ENCODE data around the gene MISP3. TPM values are rescaled to one million over a fixed set of nuclear protein-coding genes. Genes with fewer than 3 reads are reported as not detected.

MISP3 gene
- total RNA-seq, 1 donor from 2014 or later: 0.79 TPM

GRCh38 chr19:14091081-14091812 is 18.7 kb downstream of the MISP3 start:
- H3K4me2 ChIP-seq (ENCODE audit: low read length): peak overlapping the region; percentile 93
- peaks cover 11% of the 10 kb centered on the region for H4K20me1 ChIP-seq (ENCODE audit: insufficient read depth, low read length)
- H3K79me2 ChIP-seq (ENCODE audit: insufficient read depth, low read length): no peaks in the 10 kb centered on the region
- H3K9me3 ChIP-seq (ENCODE audit: insufficient read depth, low read depth, low read length): peaks cover 7% of the 10 kb centered on the region
- peak overlapping the region; percentile 61 for H2AFZ ChIP-seq (ENCODE audit: low read depth, low read length)
- Mint-ChIP-seq H3K4me3 (ENCODE audit: unreplicated experiment) (peak overlapping the region; percentile 98), H3K36me3 (ENCODE audit: low read depth, unreplicated experiment) (peaks cover 18% of the 10 kb centered on the region), H3K27ac (ENCODE audit: unreplicated experiment) (peak overlapping the region; percentile 93), H3K4me1 (ENCODE audit: low read depth, unreplicated experiment) (peaks cover 5% of the 10 kb centered on the region), H3K9me3 (ENCODE audit: unreplicated experiment) (peaks cover 9% of the 10 kb centered on the region), H3K27me3 (ENCODE audit: low read depth, unreplicated experiment) (no peaks in the 10 kb centered on the region)
- peak; percentile 55 for DNase-seq (ENCODE audit: low read depth)
- peak overlapping the region; percentile 70 for H3K9ac ChIP-seq (ENCODE audit: low read length)
- no peak for FAIRE-seq
- TF ChIP-seq, protein P1, sequence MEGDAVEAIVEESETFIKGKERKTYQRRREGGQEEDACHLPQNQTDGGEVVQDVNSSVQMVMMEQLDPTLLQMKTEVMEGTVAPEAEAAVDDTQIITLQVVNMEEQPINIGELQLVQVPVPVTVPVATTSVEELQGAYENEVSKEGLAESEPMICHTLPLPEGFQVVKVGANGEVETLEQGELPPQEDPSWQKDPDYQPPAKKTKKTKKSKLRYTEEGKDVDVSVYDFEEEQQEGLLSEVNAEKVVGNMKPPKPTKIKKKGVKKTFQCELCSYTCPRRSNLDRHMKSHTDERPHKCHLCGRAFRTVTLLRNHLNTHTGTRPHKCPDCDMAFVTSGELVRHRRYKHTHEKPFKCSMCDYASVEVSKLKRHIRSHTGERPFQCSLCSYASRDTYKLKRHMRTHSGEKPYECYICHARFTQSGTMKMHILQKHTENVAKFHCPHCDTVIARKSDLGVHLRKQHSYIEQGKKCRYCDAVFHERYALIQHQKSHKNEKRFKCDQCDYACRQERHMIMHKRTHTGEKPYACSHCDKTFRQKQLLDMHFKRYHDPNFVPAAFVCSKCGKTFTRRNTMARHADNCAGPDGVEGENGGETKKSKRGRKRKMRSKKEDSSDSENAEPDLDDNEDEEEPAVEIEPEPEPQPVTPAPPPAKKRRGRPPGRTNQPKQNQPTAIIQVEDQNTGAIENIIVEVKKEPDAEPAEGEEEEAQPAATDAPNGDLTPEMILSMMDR (IDR thresholded peaks at IDR 0.05; ENCODE audit: insufficient read depth, low read depth, low read length): no peak
- no peak for TF ChIP-seq EZH2 (IDR thresholded peaks at IDR 0.05; ENCODE audit: insufficient read depth, low read length)
- H3K27ac ChIP-seq (ENCODE audit: low read depth, low read length): peak overlapping the region; percentile 6
- H3K27me3 ChIP-seq (ENCODE audit: insufficient read depth, low read length): no peaks in the 10 kb centered on the region
- H3K4me3 ChIP-seq (ENCODE audit: insufficient read depth, low read depth, low read length): peak overlapping the region; percentile 66
- H3K36me3 ChIP-seq (ENCODE audit: insufficient read depth, low read length): peaks cover 6% of the 10 kb centered on the region
- peaks cover 13% of the 10 kb centered on the region for H3K4me1 ChIP-seq (ENCODE audit: insufficient read depth, low read length)

DNA sequence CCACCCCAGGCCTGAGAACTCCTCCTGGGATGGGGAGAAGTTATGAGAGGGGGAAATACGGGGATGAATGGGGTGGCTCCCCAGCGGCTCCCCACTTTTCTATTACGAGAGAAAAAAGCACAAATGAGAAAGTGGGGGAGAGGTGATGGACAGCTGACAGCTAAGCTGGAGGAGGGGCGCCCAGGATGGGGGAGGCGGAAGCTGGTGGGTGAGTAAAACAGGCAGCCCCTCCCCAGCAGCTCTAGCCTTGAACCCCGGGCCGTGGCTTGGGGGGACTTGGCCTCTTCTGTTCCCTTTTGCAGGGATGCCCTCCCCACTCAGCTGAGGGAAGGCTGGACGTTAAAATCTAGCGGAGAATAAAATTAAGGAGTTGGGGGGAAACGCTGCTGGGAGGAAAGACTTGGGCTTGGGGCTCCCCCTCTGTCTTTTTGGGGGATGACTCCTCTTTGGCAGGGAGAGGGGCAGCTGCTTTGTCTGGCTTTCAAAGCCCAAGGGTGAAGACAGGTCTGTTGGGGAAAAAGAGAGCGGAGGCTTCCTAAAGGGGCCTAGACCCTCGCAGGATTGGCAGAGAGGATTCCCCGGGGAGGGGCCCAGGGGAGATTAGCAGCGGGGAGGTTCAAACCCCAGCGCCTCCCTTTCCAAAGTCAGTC is 19.4 kb downstream of the MISP3 start:
- H3K27ac ChIP-seq (ENCODE audit: low read depth, low read length): no peak overlapping the region
- H3K79me2 ChIP-seq (ENCODE audit: insufficient read depth, low read length): no peaks in the 10 kb centered on the region
- peak overlapping the region; percentile 66 for H3K4me3 ChIP-seq (ENCODE audit: insufficient read depth, low read depth, low read length)
- TF ChIP-seq, protein P1 (IDR thresholded peaks at IDR 0.05; ENCODE audit: insufficient read depth, low read depth, low read length): no peak
- TF ChIP-seq EZH2 (IDR thresholded peaks at IDR 0.05; ENCODE audit: insufficient read depth, low read length): no peak
- H3K27me3 ChIP-seq (ENCODE audit: insufficient read depth, low read length): no peaks in the 10 kb centered on the region
- H3K4me2 ChIP-seq (ENCODE audit: low read length): peak overlapping the region; percentile 93
- H3K9me3 ChIP-seq (ENCODE audit: insufficient read depth, low read depth, low read length): peaks cover 7% of the 10 kb centered on the region
- no peak overlapping the region for H2AFZ ChIP-seq (ENCODE audit: low read depth, low read length)
- DNase-seq (ENCODE audit: low read depth): no peak
- peak overlapping the region; percentile 70 for H3K9ac ChIP-seq (ENCODE audit: low read length)
- peaks cover 21% of the 10 kb centered on the region for H3K36me3 Mint-ChIP-seq (ENCODE audit: low read depth, unreplicated experiment)
- FAIRE-seq: no peak
- H3K4me1 Mint-ChIP-seq (ENCODE audit: low read depth, unreplicated experiment): peaks cover 5% of the 10 kb centered on the region
- H3K4me1 ChIP-seq (ENCODE audit: insufficient read depth, low read length): peaks cover 13% of the 10 kb centered on the region
- peak overlapping the region; percentile 98 for H3K4me3 Mint-ChIP-seq (ENCODE audit: unreplicated experiment)
- peaks cover 9% of the 10 kb centered on the region for H3K9me3 Mint-ChIP-seq (ENCODE audit: unreplicated experiment)
- H3K36me3 ChIP-seq (ENCODE audit: insufficient read depth, low read length): peaks cover 10% of the 10 kb centered on the region
- H3K27ac Mint-ChIP-seq (ENCODE audit: unreplicated experiment): peak overlapping the region; percentile 93
- H4K20me1 ChIP-seq (ENCODE audit: insufficient read depth, low read length): peaks cover 11% of the 10 kb centered on the region
- H3K27me3 Mint-ChIP-seq (ENCODE audit: low read depth, unreplicated experiment): no peaks in the 10 kb centered on the region
